NCI-H128 (cell line): ENCODE data around the gene SPINK13.
"Not testable (repeated sequence)": the region's sequence is repeated elsewhere in the genome, so short reads cannot be mapped to it uniquely, and the experiment has no call there.

ENCODE experiments used
- DNase-seq: peaks from one replicate; lab custom pipeline; 2025; ENCODE audit not compliant: unreplicated experiment; lab: John Stamatoyannopoulos, UW

The SPINK13 gene

DNA sequence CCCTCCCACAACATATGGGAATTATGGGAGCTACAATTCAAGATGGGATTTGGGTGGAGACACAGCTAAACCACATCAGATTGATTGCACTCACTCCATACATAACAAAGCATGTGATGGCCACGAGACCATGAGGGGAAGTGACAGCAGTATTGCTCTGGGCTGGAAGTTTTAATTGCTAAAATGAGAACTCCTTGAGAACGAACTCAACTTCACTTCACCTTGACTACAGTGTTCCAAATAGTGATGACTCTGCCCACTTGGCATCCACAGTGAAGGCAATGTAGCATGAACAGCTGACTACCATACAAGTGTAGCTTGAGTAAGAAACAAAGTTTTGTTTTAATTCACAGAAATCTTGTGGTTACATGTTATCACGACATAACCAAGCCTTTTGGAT, 42.9 kb downstream of the SPINK13 start:
- DNase-seq: no peak

GRCh38 chr5:148312153-148312552, 43.6 kb downstream of the SPINK13 start, which contains the start of gene SPINK7:
Gene SPINK7 (plus strand): TSS chr5:148312423. CDS start chr5:148312484, 61 bp downstream.
- DNase-seq: no peak

DNA sequence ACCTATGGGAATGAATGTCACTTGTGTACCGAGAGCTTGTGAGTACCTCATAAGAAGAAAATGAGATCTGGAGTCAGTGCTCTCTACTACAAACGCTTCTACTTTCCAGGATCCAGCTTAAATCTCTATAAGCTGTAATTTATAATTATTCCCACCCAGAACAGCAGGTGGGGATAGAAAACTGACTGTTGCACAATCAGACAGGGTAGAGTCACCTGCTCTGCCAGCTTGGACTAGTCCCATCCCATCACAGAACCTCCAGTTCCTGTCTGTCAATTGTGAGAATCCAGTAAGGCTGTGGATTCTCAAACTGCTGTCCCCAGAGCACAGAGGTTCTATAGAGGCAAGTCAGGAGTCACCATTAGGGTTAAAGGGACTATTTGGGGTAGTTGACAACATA, 45.6 kb downstream of the SPINK13 start:
- no peak for DNase-seq

DNA sequence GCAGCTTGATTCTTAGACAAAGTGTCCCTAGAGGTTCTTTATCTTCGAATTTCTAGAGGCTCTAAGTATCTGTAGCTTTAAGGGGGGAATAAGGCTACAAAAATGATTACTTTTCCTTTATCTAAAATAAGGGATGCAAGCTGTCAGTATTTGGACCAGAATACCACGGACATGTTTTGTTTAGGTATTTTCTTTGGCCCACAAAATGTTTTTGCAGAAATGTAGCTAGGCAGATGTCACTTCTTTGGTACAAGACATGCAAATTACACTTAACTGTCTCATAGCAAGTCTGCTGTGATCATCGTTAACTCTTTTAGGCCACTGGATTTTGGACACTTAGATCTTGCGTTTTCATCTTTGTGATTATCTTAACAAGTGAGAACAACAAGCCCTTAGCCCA, 46.1 kb downstream of the SPINK13 start:
- no peak for DNase-seq

DNA sequence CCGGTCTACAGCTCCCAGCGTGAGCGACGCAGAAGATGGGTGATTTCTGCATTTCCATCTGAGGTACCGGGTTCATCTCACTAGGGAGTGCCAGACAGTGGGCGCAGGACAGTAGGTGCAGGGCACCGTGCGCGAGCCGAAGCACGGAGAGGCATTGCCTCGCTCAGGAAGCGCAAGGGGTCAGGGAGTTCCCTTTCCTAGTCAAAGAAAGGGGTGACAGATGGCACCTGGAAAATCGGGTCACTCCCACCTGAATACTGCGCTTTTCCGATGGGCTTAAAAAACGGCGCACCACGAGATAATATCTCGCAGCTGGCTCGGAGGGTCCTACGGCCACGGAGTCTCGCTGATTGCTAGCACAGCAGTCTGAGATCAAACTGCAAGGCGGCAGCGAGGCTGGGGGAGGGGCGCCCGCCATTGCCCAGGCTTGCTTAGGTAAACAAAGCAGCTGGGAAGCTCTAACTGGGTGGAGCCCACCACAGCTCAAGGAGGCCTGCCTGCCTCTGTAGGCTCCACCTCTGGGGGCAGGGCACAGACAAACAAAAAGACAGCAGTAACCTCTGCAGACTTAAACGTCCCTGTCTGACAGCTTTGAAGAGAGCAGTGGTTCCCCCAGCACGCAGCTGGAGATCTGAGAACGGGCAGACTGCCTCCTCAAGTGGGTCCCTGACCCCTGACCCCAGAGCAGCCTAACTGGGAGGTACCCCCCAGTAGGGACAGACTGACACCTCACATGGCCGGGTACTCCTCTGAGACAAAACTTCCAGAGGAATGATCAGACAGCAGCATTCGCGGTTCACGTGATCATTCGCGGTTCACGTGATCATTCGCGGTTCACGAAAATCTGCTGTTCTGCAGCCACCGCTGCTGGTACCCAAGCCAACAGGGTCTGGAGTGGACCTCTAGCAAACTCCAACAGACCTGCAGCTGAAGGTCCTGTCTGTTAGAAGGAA, 51.7 kb downstream of the SPINK13 start:
- not testable (repeated sequence) for DNase-seq

- DNase-seq: no peak
Observed at GRCh38 chr5:148333262-148333849, 64.8 kb downstream of the SPINK13 start.

DNA sequence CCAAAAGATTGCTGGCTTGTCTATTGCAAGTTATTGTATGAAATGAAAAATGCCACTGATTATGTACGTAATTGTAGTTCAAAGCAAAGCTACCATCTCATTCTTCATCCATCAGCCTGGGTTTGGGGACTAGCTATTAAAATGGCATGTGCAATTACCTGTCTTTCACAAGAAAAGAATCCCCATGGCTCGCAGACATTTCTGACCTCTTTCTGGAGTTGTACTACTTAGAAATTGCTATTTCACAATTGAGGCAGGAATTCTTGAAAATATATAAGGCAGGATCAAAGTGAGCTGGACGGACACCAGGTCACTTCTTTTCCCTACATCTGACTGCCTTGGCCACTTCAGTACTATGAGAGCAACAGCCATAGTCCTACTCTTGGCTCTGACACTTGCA, 66.7 kb downstream of the SPINK13 start, which contains the start of gene SPINK9:
TSS of gene SPINK9 (plus strand) at position 301 of the 400 bp plus-strand sequence. CDS start at position 356, 55 bp downstream.
- DNase-seq: no peak
